ENCODE measurements around the gene FGF2. TPM values are rescaled to one million over a fixed set of nuclear protein-coding genes. Genes with fewer than 3 reads are reported as not detected.
A peak's percentile ranks its signal among the peaks of the same experiment; 100 is the strongest.
"Not testable (repeated sequence)": the region's sequence is repeated elsewhere in the genome, so short reads cannot be mapped to it uniquely, and the experiment has no call there.

Gene FGF2
- total RNA-seq, 1 experiment from 2014 or later: 99.0 TPM

DNA sequence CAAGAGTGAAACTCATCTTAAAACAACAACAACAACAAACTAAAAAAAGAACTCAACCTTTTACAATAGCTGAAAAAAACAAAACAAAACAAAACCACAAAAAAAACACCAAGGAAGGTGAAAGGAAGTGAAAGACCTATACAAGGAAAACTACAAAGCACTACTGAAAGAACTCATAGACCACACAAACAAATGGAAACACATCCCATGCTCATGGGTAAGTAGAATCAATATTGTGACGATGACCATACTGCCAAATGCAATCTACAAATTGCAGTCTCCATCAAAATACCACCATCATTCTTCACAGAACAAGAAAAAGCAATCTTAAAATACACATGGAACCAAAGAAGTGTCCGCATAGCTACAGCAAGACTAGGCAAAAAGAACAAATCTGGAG is 41.5 kb upstream of the FGF2 start:
- Histone ChIP-seq H2AK5ac (ENCODE audit: insufficient read length, low read length) (no peak overlapping the region), H4K5ac (ENCODE audit: insufficient read length, low read depth, low read length) (no peak overlapping the region), H3K4ac (ENCODE audit: low read depth, low read length) (no peak overlapping the region), H3K4me1 (ENCODE audit: insufficient read depth, low read length) (peaks cover 24% of the 10 kb centered on the region; the same call in 1 of the 2 replicates), H3K14ac (ENCODE audit: insufficient read depth, low read length) (no peak overlapping the region), H3K79me2 (ENCODE audit: insufficient read depth, low read length) (no peaks in the 10 kb centered on the region), H3K9ac (ENCODE audit: extremely low read depth, insufficient read length, low read length) (no peak overlapping the region), H3K23ac (ENCODE audit: insufficient read length, low read depth, low read length) (no peak overlapping the region), H2BK20ac (ENCODE audit: low read depth, low read length, poor library complexity, severe bottlenecking) (no peak overlapping the region), H2BK15ac (ENCODE audit: low read depth, low read length) (no peak overlapping the region), H4K20me1 (ENCODE audit: control insufficient read depth, insufficient read depth, insufficient read length) (no peaks in the 10 kb centered on the region), H3K27ac (ENCODE audit: insufficient read length, low read depth, low read length) (no peak overlapping the region), H3K4me2 (ENCODE audit: insufficient read depth, insufficient read length, low read length) (no peak overlapping the region), H3K9me3 (ENCODE audit: control insufficient read depth, low read depth, low read length) (no peaks in the 10 kb centered on the region), H4K8ac (replicated peaks; ENCODE audit: insufficient read length, low read depth, low read length) (no peak overlapping the region), H2AFZ (ENCODE audit: low read length) (no peak overlapping the region), H3K79me1 (ENCODE audit: insufficient read depth, low read depth, low read length, poor library complexity, severe bottlenecking) (no peaks in the 10 kb centered on the region), H3K56ac (ENCODE audit: insufficient read length, low read depth, low read length) (no peak overlapping the region), H3K18ac (ENCODE audit: insufficient read length, low read depth, low read length) (no peak overlapping the region), H3K27me3 (ENCODE audit: insufficient read depth, low read length) (no peaks in the 10 kb centered on the region), H3K23me2 (ENCODE audit: insufficient read length, low read depth, low read length, poor library complexity, severe bottlenecking) (no peaks in the 10 kb centered on the region), H3T11ph (ENCODE audit: low read length) (peak overlapping the region; percentile 29), H2BK12ac (ENCODE audit: insufficient read length, low read depth, low read length) (no peak overlapping the region), H2BK120ac (ENCODE audit: low read depth, low read length, poor library complexity, severe bottlenecking) (peak overlapping the region; percentile 23), H2BK5ac (ENCODE audit: insufficient read length, low read length) (no peak overlapping the region), H4K91ac (ENCODE audit: insufficient read length, low read depth, low read length) (no peak overlapping the region)
- peaks cover 2 to 12% of the 10 kb centered on the region in 2 experiments; a peak in 3 of 5 replicates for H3K9me3 Mint-ChIP-seq
- peaks cover 89 to 91% of the 10 kb centered on the region in 2 experiments for H3K4me1 Mint-ChIP-seq
- H3K27me3 Mint-ChIP-seq (ENCODE audit: low read depth): no peaks in the 10 kb centered on the region
- TF ChIP-seq, protein P1, sequence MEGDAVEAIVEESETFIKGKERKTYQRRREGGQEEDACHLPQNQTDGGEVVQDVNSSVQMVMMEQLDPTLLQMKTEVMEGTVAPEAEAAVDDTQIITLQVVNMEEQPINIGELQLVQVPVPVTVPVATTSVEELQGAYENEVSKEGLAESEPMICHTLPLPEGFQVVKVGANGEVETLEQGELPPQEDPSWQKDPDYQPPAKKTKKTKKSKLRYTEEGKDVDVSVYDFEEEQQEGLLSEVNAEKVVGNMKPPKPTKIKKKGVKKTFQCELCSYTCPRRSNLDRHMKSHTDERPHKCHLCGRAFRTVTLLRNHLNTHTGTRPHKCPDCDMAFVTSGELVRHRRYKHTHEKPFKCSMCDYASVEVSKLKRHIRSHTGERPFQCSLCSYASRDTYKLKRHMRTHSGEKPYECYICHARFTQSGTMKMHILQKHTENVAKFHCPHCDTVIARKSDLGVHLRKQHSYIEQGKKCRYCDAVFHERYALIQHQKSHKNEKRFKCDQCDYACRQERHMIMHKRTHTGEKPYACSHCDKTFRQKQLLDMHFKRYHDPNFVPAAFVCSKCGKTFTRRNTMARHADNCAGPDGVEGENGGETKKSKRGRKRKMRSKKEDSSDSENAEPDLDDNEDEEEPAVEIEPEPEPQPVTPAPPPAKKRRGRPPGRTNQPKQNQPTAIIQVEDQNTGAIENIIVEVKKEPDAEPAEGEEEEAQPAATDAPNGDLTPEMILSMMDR (conservative IDR thresholded peaks at IDR 0.05): no peak
- no CpG with 5 or more reads among the region's 2 CpGs for WGBS (ENCODE audit: extremely low coverage, insufficient read length, low lambda C conversion rate)
- H3K27ac Mint-ChIP-seq: peak overlapping the region; percentile 36 to 100 (median 79); a peak in 4 of 7 replicates
- peaks cover 3 to 20% (median 9%) of the 10 kb centered on the region in 3 experiments; a peak in 5 of 7 replicates for H3K36me3 Mint-ChIP-seq (ENCODE audit: insufficient read depth in 1 of 3, low read depth in 3 of 3)
- no peak for DNase-seq
- no peak overlapping the region for H3K4me3 Mint-ChIP-seq

DNA sequence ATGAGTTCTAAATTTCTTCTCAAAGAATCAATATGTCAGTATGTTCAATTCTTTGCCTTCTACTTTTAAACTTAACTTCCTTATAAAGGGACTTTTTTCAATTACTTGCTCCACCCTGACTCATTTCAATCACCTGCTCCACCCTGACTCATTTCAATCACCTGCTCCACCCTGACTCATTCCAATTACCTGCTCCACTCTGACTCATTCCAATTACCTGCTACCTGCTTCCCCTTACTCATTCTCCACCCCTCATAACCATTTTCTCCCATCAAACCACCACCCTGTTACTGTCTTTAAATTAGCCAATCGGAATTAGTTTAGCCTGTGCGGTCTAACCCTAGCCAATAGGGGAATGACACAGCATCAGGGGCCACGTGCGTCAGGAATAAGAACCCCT is 40.3 kb upstream of the FGF2 start:
- H3K27ac Mint-ChIP-seq: peak overlapping the region in 2 of 3 experiments; percentile 61 to 71; a peak in 3 of 7 replicates
- H3K4me1 ChIP-seq (ENCODE audit: insufficient read depth, low read length): peaks cover 22% of the 10 kb centered on the region; the same call in 1 of the 2 replicates
- peak overlapping the region; percentile 62 for H2BK12ac ChIP-seq (ENCODE audit: insufficient read length, low read depth, low read length)
- not testable (repeated sequence) for DNase-seq; H3K4ac ChIP-seq (ENCODE audit: low read depth, low read length); H2BK120ac ChIP-seq (ENCODE audit: low read depth, low read length, poor library complexity, severe bottlenecking); H2BK15ac ChIP-seq (ENCODE audit: low read depth, low read length); H2BK20ac ChIP-seq (ENCODE audit: low read depth, low read length, poor library complexity, severe bottlenecking); H3K18ac ChIP-seq (ENCODE audit: insufficient read length, low read depth, low read length); H3K79me1 ChIP-seq (ENCODE audit: insufficient read depth, low read depth, low read length, poor library complexity, severe bottlenecking); H3K9me3 Mint-ChIP-seq; H4K8ac ChIP-seq (replicated peaks; ENCODE audit: insufficient read length, low read depth, low read length); H3K23me2 ChIP-seq (ENCODE audit: insufficient read length, low read depth, low read length, poor library complexity, severe bottlenecking); H2BK5ac ChIP-seq (ENCODE audit: insufficient read length, low read length); H3K4me3 Mint-ChIP-seq; H4K91ac ChIP-seq (ENCODE audit: insufficient read length, low read depth, low read length); H3K23ac ChIP-seq (ENCODE audit: insufficient read length, low read depth, low read length); H2AFZ ChIP-seq (ENCODE audit: low read length); H4K20me1 ChIP-seq (ENCODE audit: control insufficient read depth, insufficient read depth, insufficient read length); H3K79me2 ChIP-seq (ENCODE audit: insufficient read depth, low read length); H3K9me3 ChIP-seq (ENCODE audit: control insufficient read depth, low read depth, low read length); H3K9ac ChIP-seq (ENCODE audit: extremely low read depth, insufficient read length, low read length); H3K14ac ChIP-seq (ENCODE audit: insufficient read depth, low read length); H4K5ac ChIP-seq (ENCODE audit: insufficient read length, low read depth, low read length); H3T11ph ChIP-seq (ENCODE audit: low read length); H2AK5ac ChIP-seq (ENCODE audit: insufficient read length, low read length); H3K27ac ChIP-seq (ENCODE audit: insufficient read length, low read depth, low read length); H3K4me2 ChIP-seq (ENCODE audit: insufficient read depth, insufficient read length, low read length); H3K56ac ChIP-seq (ENCODE audit: insufficient read length, low read depth, low read length); H3K27me3 ChIP-seq (ENCODE audit: insufficient read depth, low read length); H3K27me3 Mint-ChIP-seq (ENCODE audit: low read depth)
- H3K4me1 Mint-ChIP-seq: peaks cover 82 to 85% of the 10 kb centered on the region in 2 experiments
- WGBS (ENCODE audit: extremely low coverage, insufficient read length, low lambda C conversion rate): no CpG with 5 or more reads among the region's 4 CpGs
- H3K36me3 Mint-ChIP-seq (ENCODE audit: insufficient read depth in 1 of 3, low read depth in 3 of 3): peaks cover 0 to 20% (median 7%) of the 10 kb centered on the region in 3 experiments; a peak in 4 of 7 replicates

All from H9 (cell line).